Measurements from ENCODE around the gene CAMK2A. TPM values are rescaled to one million over a fixed set of nuclear protein-coding genes. Genes with fewer than 3 reads are reported as not detected.

The CAMK2A gene
- total and polyA plus RNA-seq, 2 donors (not counting 1 experiment from before 2014, with no cell fraction given) = 2.1 to 3.1 TPM

DNA sequence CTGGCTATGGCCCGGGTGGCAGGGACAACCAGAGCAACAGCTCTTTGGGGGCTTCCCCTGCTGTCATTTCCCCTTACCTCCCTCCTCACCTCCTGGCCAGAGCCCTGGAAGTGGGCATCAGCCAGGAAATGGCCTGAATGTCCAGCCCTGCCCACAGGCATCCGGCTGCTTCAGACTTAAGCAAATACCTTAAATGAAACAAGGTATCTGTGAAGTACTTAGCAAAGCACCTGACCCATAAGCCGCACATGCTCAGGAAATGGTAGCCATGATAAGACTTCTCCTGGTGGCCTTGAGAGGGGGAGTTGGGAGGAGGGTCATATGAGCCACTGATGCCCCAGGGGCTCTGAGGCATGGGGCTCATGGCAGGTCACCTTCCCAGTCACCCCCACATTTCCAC, 43.8 kb downstream of the CAMK2A start:
- Histone ChIP-seq H3K4me2 (ENCODE audit: extremely low read depth, insufficient read depth, low read length) (no peak overlapping the region), H3K9ac (ENCODE audit: insufficient read depth, low read length) (no peak overlapping the region), H4K20me1 (ENCODE audit: control insufficient read depth, extremely low read depth, insufficient read depth, low read length) (no peaks in the 10 kb centered on the region), H3K4me3 (replicated peaks in 1 of 4; ENCODE audit: control extremely low read depth in 1 of 4, insufficient read depth in 1 of 4, low read depth in 3 of 4, low read length in 4 of 4) (no peak overlapping the region), H3K36me3 (ENCODE audit: control insufficient read depth, insufficient read depth, low read length) (no peaks in the 10 kb centered on the region), H3K4me1 (ENCODE audit: control insufficient read depth, extremely low read depth, insufficient read depth, low read length) (peaks cover 14% of the 10 kb centered on the region), H3K79me2 (ENCODE audit: control insufficient read depth, insufficient read depth, low read length) (no peaks in the 10 kb centered on the region), H3K27me3 (ENCODE audit: control insufficient read depth, insufficient read depth, low read length) (no peaks in the 10 kb centered on the region), H3K27ac (ENCODE audit: insufficient read depth, low read length) (no peak overlapping the region), H3K9me3 (ENCODE audit: control insufficient read depth, insufficient read depth, low read depth, low read length) (no peaks in the 10 kb centered on the region), H2AFZ (ENCODE audit: low read length) (no peak overlapping the region)
- no peak for DNase-seq (ENCODE audit: low read depth in 2 of 2)
- no peak for TF ChIP-seq EZH2 (IDR thresholded peaks at IDR 0.05; ENCODE audit: low read length, missing control alignments)
- TF ChIP-seq CTCF (conservative IDR thresholded peaks at IDR 0.05 in 1 of 2, IDR thresholded peaks at IDR 0.05 in 1 of 2; ENCODE audit: low read depth in 1 of 2, low read length in 2 of 2) = no peak

GRCh38 chr5:150245111-150245789, 44.3 kb downstream of the CAMK2A start:
- TF ChIP-seq CTCF (conservative IDR thresholded peaks at IDR 0.05 in 1 of 2, IDR thresholded peaks at IDR 0.05 in 1 of 2; ENCODE audit: low read depth in 1 of 2, low read length in 2 of 2) (no peak), EZH2 (IDR thresholded peaks at IDR 0.05; ENCODE audit: low read length, missing control alignments) (no peak)
- Histone ChIP-seq H3K4me1 (ENCODE audit: control insufficient read depth, extremely low read depth, insufficient read depth, low read length) (peaks cover 14% of the 10 kb centered on the region), H2AFZ (ENCODE audit: low read length) (peak overlapping the region; percentile 67), H3K79me2 (ENCODE audit: control insufficient read depth, insufficient read depth, low read length) (no peaks in the 10 kb centered on the region), H3K9me3 (ENCODE audit: control insufficient read depth, insufficient read depth, low read depth, low read length) (no peaks in the 10 kb centered on the region), H3K4me2 (ENCODE audit: extremely low read depth, insufficient read depth, low read length) (peak overlapping the region; percentile 51), H3K36me3 (ENCODE audit: control insufficient read depth, insufficient read depth, low read length) (no peaks in the 10 kb centered on the region), H3K27me3 (ENCODE audit: control insufficient read depth, insufficient read depth, low read length) (no peaks in the 10 kb centered on the region), H3K4me3 (replicated peaks in 1 of 4; ENCODE audit: control extremely low read depth in 1 of 4, insufficient read depth in 1 of 4, low read depth in 3 of 4, low read length in 4 of 4) (peak overlapping the region in 1 of 4 experiments; percentile 17), H3K9ac (ENCODE audit: insufficient read depth, low read length) (peak overlapping the region; percentile 21), H3K27ac (ENCODE audit: insufficient read depth, low read length) (peak overlapping the region; percentile 8), H4K20me1 (ENCODE audit: control insufficient read depth, extremely low read depth, insufficient read depth, low read length) (no peaks in the 10 kb centered on the region)
- DNase-seq (ENCODE audit: low read depth in 2 of 2) = peak in 1 of 2 donors; percentile 58

- Histone ChIP-seq H3K79me2 (ENCODE audit: control insufficient read depth, insufficient read depth, low read length) (no peaks in the 10 kb centered on the region), H3K27me3 (ENCODE audit: control insufficient read depth, insufficient read depth, low read length) (no peaks in the 10 kb centered on the region), H4K20me1 (ENCODE audit: control insufficient read depth, extremely low read depth, insufficient read depth, low read length) (no peaks in the 10 kb centered on the region), H3K9me3 (ENCODE audit: control insufficient read depth, insufficient read depth, low read depth, low read length) (no peaks in the 10 kb centered on the region), H3K4me1 (ENCODE audit: control insufficient read depth, extremely low read depth, insufficient read depth, low read length) (peaks cover 14% of the 10 kb centered on the region), H3K36me3 (ENCODE audit: control insufficient read depth, insufficient read depth, low read length) (no peaks in the 10 kb centered on the region), H3K27ac (ENCODE audit: insufficient read depth, low read length) (no peak overlapping the region), H2AFZ (ENCODE audit: low read length) (no peak overlapping the region), H3K9ac (ENCODE audit: insufficient read depth, low read length) (no peak overlapping the region), H3K4me3 (replicated peaks in 1 of 4; ENCODE audit: control extremely low read depth in 1 of 4, insufficient read depth in 1 of 4, low read depth in 3 of 4, low read length in 4 of 4) (no peak overlapping the region), H3K4me2 (ENCODE audit: extremely low read depth, insufficient read depth, low read length) (peak overlapping the region; percentile 25)
- no peak for TF ChIP-seq EZH2 (IDR thresholded peaks at IDR 0.05; ENCODE audit: low read length, missing control alignments)
- no peak for TF ChIP-seq CTCF (conservative IDR thresholded peaks at IDR 0.05 in 1 of 2, IDR thresholded peaks at IDR 0.05 in 1 of 2; ENCODE audit: low read depth in 1 of 2, low read length in 2 of 2)
- no peak for DNase-seq (ENCODE audit: low read depth in 2 of 2)
Measured at GRCh38 chr5:150244209-150244608, 45.4 kb downstream of the CAMK2A start.

Measured in fibroblast of lung (primary cell).